Caco-2 (cell line): ENCODE measurements around the gene S100A2. TPM values are rescaled to one million over a fixed set of nuclear protein-coding genes. Genes with fewer than 3 reads are reported as not detected.
"Not testable (repeated sequence)": the region's sequence is repeated elsewhere in the genome, so short reads cannot be mapped to it uniquely, and the experiment has no call there.

Experiments
- BruUV-seq: library from RNA; stranded (reverse); fragments of 400-500 nt; replicated peaks from 2 replicates; lab custom pipeline; 2021; lab: Mats Ljungman, UMichigan
- CTCF ChIA-PET: fragments of 300-600 bp; sonication (Branson Sonifier 250); formaldehyde crosslinking; loops from one replicate; lab custom pipeline; 2022; ENCODE audit warnings: antibody characterized with exemption; lab: Charles Lee
- POLR2A ChIA-PET: fragments of 300-600 bp; sonication (Branson Sonifier 250); formaldehyde crosslinking; loops from one replicate; lab custom pipeline; 2022; ENCODE audit warnings: antibody characterized with exemption; lab: Charles Lee
- DNase-seq, 2 experiments: peaks; one replicate each; pipeline versions ENCODE4 v3.0.0 to v3.0.0-alpha.2; 2020 to 2022
- H3K27me3 ChIP-seq: replicated peaks from 2 replicates; pipeline ENCODE4 v1.6.0; 2011; ENCODE audit warnings: low read length; ENCODE audit not compliant: control insufficient read depth, insufficient read depth
- H3K36me3 ChIP-seq: 2 replicates; pipeline ENCODE4 v1.5.1; 2011; ENCODE audit warnings: low read length; ENCODE audit not compliant: control insufficient read depth, insufficient read depth
- H3K4me1 ChIP-seq: fragments of 250-450 bp; sonication (Bioruptor Pico); 2 replicates; pipeline ENCODE4 v1.5.1; 2020; ENCODE audit warnings: mild to moderate bottlenecking
- H3K4me3 ChIP-seq: 2 replicates; pipeline ENCODE4 v1.5.1; 2011; ENCODE audit warnings: low read depth, mild to moderate bottlenecking, control low read depth, low read length
- H3K9me3 ChIP-seq: fragments of 250-450 bp; sonication (Bioruptor Pico); 2 replicates; pipeline ENCODE4 v1.5.1; 2020; ENCODE audit warnings: mild to moderate bottlenecking, moderate library complexity
- H3K27ac Mint-ChIP-seq: one replicate; pipeline ENCODE4 v1.8.0; 2022; ENCODE audit warnings: mixed read lengths; ENCODE audit not compliant: unreplicated experiment
- H3K27me3 Mint-ChIP-seq: one replicate; pipeline ENCODE4 v1.8.0; 2022; ENCODE audit warnings: mixed read lengths; ENCODE audit not compliant: insufficient read depth, unreplicated experiment
- H3K36me3 Mint-ChIP-seq: one replicate; pipeline ENCODE4 v1.8.0; 2022; ENCODE audit warnings: mild to moderate bottlenecking, mixed read lengths; ENCODE audit not compliant: insufficient read depth, unreplicated experiment
- H3K4me1 Mint-ChIP-seq: one replicate; pipeline ENCODE4 v1.8.0; 2022; ENCODE audit warnings: low read depth, mixed read lengths; ENCODE audit not compliant: unreplicated experiment
- H3K4me3 Mint-ChIP-seq: one replicate; pipeline ENCODE4 v1.8.0; 2022; ENCODE audit warnings: mild to moderate bottlenecking, moderate library complexity, mixed read lengths; ENCODE audit not compliant: unreplicated experiment
- H3K9me3 Mint-ChIP-seq: one replicate; pipeline ENCODE4 v1.8.0; 2022; ENCODE audit warnings: mixed read lengths; ENCODE audit not compliant: unreplicated experiment
- CTCF ChIP-seq, 2 experiments: fragments of 200-600 bp in 1 of 2; IDR thresholded peaks; 1 replicate in 1 of 2; 2 replicates in 1 of 2; pipeline versions ENCODE4 v1.5.1 to v1.8.0; 2011 to 2022; ENCODE audit warnings: antibody characterized with exemption in 1 of 2, control low read depth in 1 of 2, inconsistent platforms in 1 of 2, low read depth in 1 of 2, low read length in 1 of 2, mild to moderate bottlenecking in 1 of 2, moderate library complexity in 1 of 2; ENCODE audit not compliant: insufficient read depth in 1 of 2, severe bottlenecking in 1 of 2, unreplicated experiment in 1 of 2
- intact Hi-C: fragments of 100-400 bp; cut with micrococcal nuclease; formaldehyde crosslinking; loops from one replicate; pipeline ENCODE4 v1.10.0; 2022; ENCODE audit not compliant: unreplicated experiment
- total RNA-seq: library from RNA; stranded (reverse); gene quantifications from 2 replicates; pipeline ENCODE4 v1.2.3, GENCODE V29; 2022

S100A2 gene
- total RNA-seq, 1 experiment from 2014 or later: 2.4 TPM

DNA sequence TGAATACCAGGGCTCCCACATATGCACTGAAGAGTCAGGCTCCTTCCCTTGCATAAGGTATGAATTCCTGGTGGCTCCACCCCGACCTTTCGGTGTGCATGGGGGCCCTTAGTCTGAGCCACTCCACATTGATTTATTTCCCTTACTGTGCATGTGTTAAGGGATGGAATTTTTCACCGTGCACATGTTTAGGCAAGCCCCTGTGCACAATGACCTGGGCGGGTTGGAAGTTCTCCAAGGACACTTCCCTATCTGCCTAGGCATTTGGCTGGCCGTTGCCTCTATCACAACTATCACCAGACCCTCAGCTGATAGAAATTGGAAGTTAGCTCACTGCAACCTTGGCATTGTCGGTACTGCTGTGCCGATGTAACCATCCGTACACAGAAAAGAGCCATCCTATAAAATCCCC lies 39.5 kb downstream of the S100A2 start:
- Histone ChIP-seq H3K36me3 (no peaks in the 10 kb centered on the region), H3K4me3 (no peak overlapping the region), H3K9me3 (peaks cover 5% of the 10 kb centered on the region; the same call in 1 of the 2 replicates), H3K4me1 (peaks cover 23% of the 10 kb centered on the region), H3K27me3 (no peaks in the 10 kb centered on the region)
- no peak overlapping the region for H3K4me3 Mint-ChIP-seq
- H3K9me3 Mint-ChIP-seq: peaks cover 9% of the 10 kb centered on the region
- ChIA-PET CTCF (interaction anchor here (0.5 to 1.6 kb wide), 4 partner anchors 10 to 1492 kb away, joined by 3 to 6 read pairs (median 4); partner anchors contain the start of gene S100A6), POLR2A (interaction anchor here (0.8 kb wide), 1 partner anchor 87 kb away, joined by 3 read pairs; the partner anchor contains the start of gene S100A16)
- no peaks in the 10 kb centered on the region for H3K27me3 Mint-ChIP-seq
- peaks cover 13% of the 10 kb centered on the region for H3K36me3 Mint-ChIP-seq
- intact Hi-C loops: no loop called here
- no TSS peak for BruUV-seq
- peak in 1 of 2 experiments; percentile 42 for DNase-seq
- H3K4me1 Mint-ChIP-seq: peaks cover 27% of the 10 kb centered on the region
- no peak for TF ChIP-seq CTCF (IDR thresholded peaks at IDR 0.05; ENCODE audit: insufficient read depth in 1 of 2, low read depth in 1 of 2, low read length in 1 of 2, severe bottlenecking in 1 of 2, unreplicated experiment in 1 of 2)
- H3K27ac Mint-ChIP-seq: no peak overlapping the region

DNA sequence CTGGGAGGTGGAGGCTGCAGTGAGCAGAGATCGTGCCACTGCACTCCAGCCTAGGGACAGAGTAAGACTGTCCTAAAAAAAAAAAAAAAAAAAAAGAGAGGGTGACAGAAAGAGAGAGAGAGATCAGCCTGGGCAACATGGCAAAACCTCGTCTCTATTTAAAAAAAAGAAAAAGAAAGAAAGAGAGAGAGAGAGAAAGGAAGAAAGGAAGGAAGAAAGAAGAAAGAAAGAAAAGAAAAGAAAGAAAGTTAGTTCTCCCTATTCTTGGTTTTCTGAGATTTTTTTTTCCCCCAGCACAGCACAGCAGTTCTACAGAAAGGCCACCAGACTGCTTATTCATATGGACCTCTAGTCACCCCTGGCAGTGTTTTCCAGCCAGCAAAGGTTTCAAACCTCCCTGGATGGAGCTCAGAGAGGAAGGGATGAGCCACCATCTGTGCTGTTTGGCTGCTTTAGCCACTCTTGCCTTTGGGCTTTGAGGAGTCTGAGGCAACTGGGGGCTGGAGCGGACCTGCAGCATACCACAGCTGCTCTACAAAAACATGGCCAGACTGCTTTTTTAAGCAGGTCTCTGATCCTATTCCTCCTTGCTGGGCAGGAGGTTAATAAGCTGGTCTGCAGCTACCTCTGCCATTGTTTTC lies 40.4 kb downstream of the S100A2 start:
- ChIA-PET CTCF (interaction anchor here (1.5 to 1.6 kb wide), 3 partner anchors 9 to 102 kb away, joined by 3 to 6 read pairs (median 4); partner anchors contain the start of genes S100A13 and S100A6), POLR2A (interaction anchor here (0.6 to 0.8 kb wide), 2 partner anchors 88 to 101 kb away, joined by 3 to 4 read pairs; partner anchors contain the start of gene S100A16)
- Mint-ChIP-seq H3K4me3 (no peak overlapping the region), H3K27me3 (no peaks in the 10 kb centered on the region), H3K4me1 (peaks cover 36% of the 10 kb centered on the region), H3K9me3 (peaks cover 9% of the 10 kb centered on the region), H3K27ac (peak overlapping the region; percentile 66), H3K36me3 (peaks cover 21% of the 10 kb centered on the region)
- TF ChIP-seq CTCF (IDR thresholded peaks at IDR 0.05; ENCODE audit: insufficient read depth in 1 of 2, low read depth in 1 of 2, low read length in 1 of 2, severe bottlenecking in 1 of 2, unreplicated experiment in 1 of 2): no peak
- intact Hi-C loops: no loop called here
- no peaks in the 10 kb centered on the region for H3K27me3 ChIP-seq
- H3K36me3 ChIP-seq: no peaks in the 10 kb centered on the region
- no TSS peak for BruUV-seq
- peaks cover 33% of the 10 kb centered on the region for H3K4me1 ChIP-seq
- no peak overlapping the region for H3K4me3 ChIP-seq
- no peak for DNase-seq
- peaks cover 5% of the 10 kb centered on the region; the same call in 1 of the 2 replicates for H3K9me3 ChIP-seq

DNA sequence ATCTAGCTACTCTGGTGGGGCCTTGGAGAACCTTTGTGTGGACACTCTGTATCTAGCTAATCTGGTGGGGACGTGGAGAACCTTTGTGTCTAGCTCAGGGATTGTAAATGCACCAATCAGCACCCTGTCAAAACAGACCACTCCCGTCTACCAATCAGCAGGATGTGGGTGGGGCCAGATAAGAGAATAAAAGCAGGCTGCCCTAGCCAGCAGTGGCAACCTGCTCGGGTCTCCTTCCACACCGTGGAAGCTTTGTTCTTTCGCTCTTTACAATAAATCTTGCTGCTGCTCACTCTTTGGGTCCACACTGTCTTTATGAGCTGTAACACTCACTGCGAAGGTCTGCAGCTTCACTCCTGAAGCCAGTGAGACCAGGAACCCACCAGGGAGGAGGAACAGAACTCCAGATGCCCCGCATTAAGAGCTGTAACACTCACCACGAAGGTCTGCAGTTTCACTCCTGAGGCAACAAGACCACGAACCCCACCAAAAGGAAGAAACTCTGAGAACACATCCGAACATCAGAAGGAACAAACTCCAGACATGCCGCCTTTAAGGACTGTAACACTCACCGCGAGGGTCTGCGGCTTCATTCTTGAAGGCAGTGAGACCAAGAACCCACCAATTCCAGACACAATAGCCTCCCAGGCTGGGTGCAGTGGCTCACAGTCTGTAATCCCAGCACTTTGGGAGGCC lies 43.1 kb downstream of the S100A2 start:
- H3K4me1 Mint-ChIP-seq: peaks cover 56% of the 10 kb centered on the region
- H3K4me3 Mint-ChIP-seq, H3K9me3 ChIP-seq, POLR2A ChIA-PET, intact Hi-C loops, H3K27me3 Mint-ChIP-seq, H3K9me3 Mint-ChIP-seq, H3K36me3 ChIP-seq, CTCF ChIA-PET, H3K27me3 ChIP-seq, H3K4me3 ChIP-seq, DNase-seq: not testable (repeated sequence)
- peaks cover 56% of the 10 kb centered on the region for H3K4me1 ChIP-seq
- H3K36me3 Mint-ChIP-seq: peaks cover 37% of the 10 kb centered on the region
- BruUV-seq: TSS peak; percentile 75
- H3K27ac Mint-ChIP-seq: peak overlapping the region; percentile 46

DNA sequence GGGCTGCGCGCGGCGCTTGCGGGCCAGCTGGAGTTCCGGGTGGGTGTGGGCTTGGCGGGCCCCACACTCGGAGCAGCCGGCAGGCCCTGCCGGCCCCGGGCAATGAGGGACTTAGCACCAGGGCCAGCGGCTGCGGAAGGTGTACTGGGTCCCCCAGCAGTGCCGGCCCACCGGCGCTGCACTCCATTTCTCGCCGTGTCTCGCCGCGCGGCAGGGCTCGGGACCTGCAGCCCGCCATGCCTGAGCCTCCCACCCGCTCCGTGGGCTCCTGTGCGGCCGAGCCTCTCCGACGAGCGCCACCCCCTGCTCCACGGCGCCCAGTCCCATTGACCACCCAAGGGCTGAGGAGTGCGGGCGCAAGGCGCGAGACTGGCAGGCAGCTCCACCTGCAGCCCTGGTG lies 43.8 kb downstream of the S100A2 start:
- H3K9me3 Mint-ChIP-seq, H3K27me3 ChIP-seq, H3K9me3 ChIP-seq, H3K36me3 ChIP-seq, BruUV-seq, DNase-seq, H3K27me3 Mint-ChIP-seq, H3K4me3 Mint-ChIP-seq, H3K4me3 ChIP-seq, intact Hi-C loops: not testable (repeated sequence)
- ChIA-PET POLR2A (interaction anchor here (1.1 kb wide), 1 partner anchor 56 kb away, joined by 4 read pairs; no protein-coding TSS in a partner anchor), CTCF (interaction anchor here (0.6 to 1.3 kb wide), 2 partner anchors 50 to 56 kb away, joined by 3 to 5 read pairs; no protein-coding TSS in a partner anchor)
- peak overlapping the region; percentile 46 for H3K27ac Mint-ChIP-seq
- H3K4me1 Mint-ChIP-seq: peaks cover 50% of the 10 kb centered on the region
- H3K4me1 ChIP-seq: peaks cover 63% of the 10 kb centered on the region
- peaks cover 37% of the 10 kb centered on the region for H3K36me3 Mint-ChIP-seq
